H1 (cell line): ENCODE data around the gene IL17REL. TPM values are rescaled to one million over a fixed set of nuclear protein-coding genes. Genes with fewer than 3 reads are reported as not detected.

Experiments
- CHD7 ChIP-seq: fragments of 300-600 bp; sonication (generic); IDR thresholded peaks from 2 replicates; pipeline ENCODE4 v1.7.1; 2012; ENCODE audit warnings: low read length, moderate library complexity, mild to moderate bottlenecking, inconsistent platforms; ENCODE audit not compliant: insufficient replicate concordance
- PHF8 ChIP-seq: fragments of 200-600 bp; sonication (generic); conservative IDR thresholded peaks from 2 replicates; pipeline ENCODE4 v1.7.1; 2012; ENCODE audit warnings: low read depth, mild to moderate bottlenecking, inconsistent platforms, low read length, moderate library complexity
- polyA plus RNA-seq, 7 experiments: library from polyadenylated mRNA; depleted of rRNA in 3 of 7; stranded (reverse) in 5 of 7; unstranded in 2 of 7; fragments of >200 nt in 5 of 7; fragments of 200-250 nt in 2 of 7; gene quantifications; 1 replicate in 5 of 7; 2 replicates in 1 of 7; 4 replicates in 1 of 7; pipeline versions ENCODE4 v1.2.1 to v1.2.3, GENCODE V29; 2011 to 2013; ENCODE audit warnings: missing spikeins in 2 of 7, mixed read lengths in 2 of 7
- total RNA-seq: library from RNA; stranded (reverse); fragmentation: NEBNext Ultra II Directional; extraction: Animal tissue kit (Norgen Biotek cat#: 25700); gene quantifications from 2 replicates; pipeline ENCODE4 v1.2.1, GENCODE V29; 2021

Gene IL17REL
- total and polyA plus RNA-seq, 2 of the 8 experiments (the other 6 are each of a cell fraction or from before 2014, with no cell fraction given), result 0.15 to 0.20 TPM

- TF ChIP-seq CHD7 (no peak), PHF8 (no peak)
These were observed 2.3 kb upstream of the IL17REL start (continued) for GRCh38 chr22:50014655-50015401.
